ENCODE results near the gene PET100.

PET100 gene

GRCh38 chr19:7629347-7630054 lies at the start of gene PET100, which contains the start of gene XAB2:
TSS of gene PET100 (plus strand) at chr19:7629793. CDS start at chr19:7629834, 41 bp downstream.
TSS of gene XAB2 (minus strand) at chr19:7629545. CDS start at chr19:7629527, 18 bp downstream.
- peak; percentile 97 for DNase-seq (ENCODE audit: low read depth, low spot score)

GRCh38 chr19:7582446-7582845 lies 47.1 kb upstream of the PET100 start:
- DNase-seq (ENCODE audit: low read depth, low spot score) = no peak

GRCh38 chr19:7589822-7590221 lies 39.8 kb upstream of the PET100 start:
- no peak for DNase-seq (ENCODE audit: low read depth, low spot score)

- DNase-seq (ENCODE audit: low read depth, low spot score) = no peak
Observed at GRCh38 chr19:7590256-7590655, 39.3 kb upstream of the PET100 start.

GRCh38 chr19:7595466-7596133 lies 34.0 kb upstream of the PET100 start, which contains the start of gene CAMSAP3:
TSS of gene CAMSAP3 (plus strand) at chr19:7595863. CDS start at chr19:7596003, 140 bp downstream.
- no peak for DNase-seq (ENCODE audit: low read depth, low spot score)

GRCh38 chr19:7596211-7596937 lies 33.2 kb upstream of the PET100 start:
- DNase-seq (ENCODE audit: low read depth, low spot score) = no peak

- no peak for DNase-seq (ENCODE audit: low read depth, low spot score)
Observed at GRCh38 chr19:7597689-7598088, 31.9 kb upstream of the PET100 start.

- no peak for DNase-seq (ENCODE audit: low read depth, low spot score)
Observed at GRCh38 chr19:7598180-7598579, 31.4 kb upstream of the PET100 start.

GRCh38 chr19:7600721-7601120 lies 28.9 kb upstream of the PET100 start:
- DNase-seq (ENCODE audit: low read depth, low spot score) = no peak

GRCh38 chr19:7602240-7602934 lies 27.2 kb upstream of the PET100 start:
- no peak for DNase-seq (ENCODE audit: low read depth, low spot score)

GRCh38 chr19:7602935-7603497 lies 26.6 kb upstream of the PET100 start:
- DNase-seq (ENCODE audit: low read depth, low spot score) = no peak

- DNase-seq (ENCODE audit: low read depth, low spot score) = no peak
Observed at GRCh38 chr19:7603919-7604318, 25.7 kb upstream of the PET100 start.

GRCh38 chr19:7605490-7606222 lies 23.9 kb upstream of the PET100 start:
- DNase-seq (ENCODE audit: low read depth, low spot score) = peak; percentile 82

- DNase-seq (ENCODE audit: low read depth, low spot score) = no peak
Observed at GRCh38 chr19:7606289-7606688, 23.3 kb upstream of the PET100 start.

GRCh38 chr19:7607212-7607873 lies 22.2 kb upstream of the PET100 start:
- DNase-seq (ENCODE audit: low read depth, low spot score) = no peak

- DNase-seq (ENCODE audit: low read depth, low spot score) = no peak
Observed at GRCh38 chr19:7607874-7608560, 21.6 kb upstream of the PET100 start.

GRCh38 chr19:7610491-7611240 lies 18.9 kb upstream of the PET100 start:
- no peak for DNase-seq (ENCODE audit: low read depth, low spot score)

GRCh38 chr19:7611541-7612279 lies 17.9 kb upstream of the PET100 start:
- DNase-seq (ENCODE audit: low read depth, low spot score) = no peak

All from iPS DF 19.7 (cell line).